Choroid plexus epithelial cell (primary cell): ENCODE results near the gene PTN.

Experiments
- DNase-seq: peaks from one replicate; pipeline ENCODE4 v3.0.0-alpha.2; 2010; ENCODE audit warnings: low read depth
- H3K4me3 ChIP-seq: 2 replicates; pipeline ENCODE4 v1.5.1; 2011; ENCODE audit warnings: low read depth, mild to moderate bottlenecking, control low read depth, low read length, moderate library complexity
- TF ChIP-seq, protein P1 (sequence below): conservative IDR thresholded peaks from 2 replicates; pipeline ENCODE4 v1.5.1; 2011; ENCODE audit warnings: low read depth, mild to moderate bottlenecking, control low read depth, inconsistent platforms, low read length, moderate library complexity

PTN gene

DNA sequence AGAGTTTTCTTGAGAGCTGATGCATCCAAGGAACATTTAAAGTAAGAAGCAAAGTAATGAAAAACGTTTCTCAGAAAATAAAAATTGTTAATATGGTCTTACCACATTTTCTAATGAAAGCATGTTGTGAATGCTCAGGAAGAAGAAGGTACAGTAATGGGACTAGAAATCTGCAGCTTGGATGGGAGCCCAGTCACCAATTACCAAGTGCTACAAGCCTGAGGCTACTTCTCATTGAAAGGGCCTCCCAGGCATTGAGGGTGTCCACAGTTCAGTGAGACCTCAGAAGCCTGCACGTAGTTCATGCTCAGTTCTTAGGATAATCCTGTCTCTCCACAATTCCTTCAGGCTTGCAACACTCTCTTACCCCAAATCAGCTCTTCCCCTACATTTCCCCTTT is 17.6 kb downstream of the PTN start:
- no peak for DNase-seq
- H3K4me3 ChIP-seq, result no peak overlapping the region
- TF ChIP-seq, protein P1, sequence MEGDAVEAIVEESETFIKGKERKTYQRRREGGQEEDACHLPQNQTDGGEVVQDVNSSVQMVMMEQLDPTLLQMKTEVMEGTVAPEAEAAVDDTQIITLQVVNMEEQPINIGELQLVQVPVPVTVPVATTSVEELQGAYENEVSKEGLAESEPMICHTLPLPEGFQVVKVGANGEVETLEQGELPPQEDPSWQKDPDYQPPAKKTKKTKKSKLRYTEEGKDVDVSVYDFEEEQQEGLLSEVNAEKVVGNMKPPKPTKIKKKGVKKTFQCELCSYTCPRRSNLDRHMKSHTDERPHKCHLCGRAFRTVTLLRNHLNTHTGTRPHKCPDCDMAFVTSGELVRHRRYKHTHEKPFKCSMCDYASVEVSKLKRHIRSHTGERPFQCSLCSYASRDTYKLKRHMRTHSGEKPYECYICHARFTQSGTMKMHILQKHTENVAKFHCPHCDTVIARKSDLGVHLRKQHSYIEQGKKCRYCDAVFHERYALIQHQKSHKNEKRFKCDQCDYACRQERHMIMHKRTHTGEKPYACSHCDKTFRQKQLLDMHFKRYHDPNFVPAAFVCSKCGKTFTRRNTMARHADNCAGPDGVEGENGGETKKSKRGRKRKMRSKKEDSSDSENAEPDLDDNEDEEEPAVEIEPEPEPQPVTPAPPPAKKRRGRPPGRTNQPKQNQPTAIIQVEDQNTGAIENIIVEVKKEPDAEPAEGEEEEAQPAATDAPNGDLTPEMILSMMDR, result no peak

DNA sequence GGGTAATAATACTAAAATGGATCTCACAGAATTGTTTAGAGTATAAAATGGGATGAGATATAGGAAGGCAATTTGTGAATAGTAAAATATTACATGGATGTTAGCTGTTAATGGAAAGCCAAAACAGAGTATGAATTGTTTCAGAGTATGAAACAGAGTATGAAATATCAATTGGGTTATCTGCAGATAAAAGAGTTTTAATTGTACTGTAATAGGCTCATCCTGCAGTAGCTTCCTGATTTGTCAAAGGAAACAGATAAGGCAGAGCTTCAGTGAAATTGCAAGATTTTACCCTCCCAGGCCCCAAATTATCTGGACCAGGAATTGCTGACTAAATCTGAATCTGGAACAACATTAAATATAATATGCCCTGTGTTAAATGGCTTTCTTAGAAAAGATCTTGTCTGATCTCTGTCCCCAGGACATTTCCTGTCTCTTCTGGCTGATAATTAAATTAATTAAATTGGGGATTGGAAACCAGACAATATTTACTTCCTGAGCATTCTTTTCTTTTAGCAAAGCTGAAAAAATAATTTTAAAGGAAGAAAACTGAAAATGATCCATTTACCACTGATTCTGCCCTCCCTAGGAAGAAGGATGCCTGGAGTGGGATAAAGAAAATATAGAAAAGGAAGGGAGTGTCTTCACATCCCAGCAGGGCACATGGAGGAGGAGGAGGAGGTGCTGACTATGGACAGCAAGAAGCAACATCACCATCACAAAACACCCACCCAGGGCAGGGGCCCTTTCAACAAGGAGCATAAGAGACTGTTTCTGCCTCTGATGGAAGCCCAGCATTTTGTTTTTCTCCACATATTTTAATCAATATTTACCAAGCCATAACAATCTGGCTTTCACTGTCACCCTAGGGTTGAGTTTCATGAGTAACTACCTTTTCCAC is 18.5 kb downstream of the PTN start:
- TF ChIP-seq, protein P1, result no peak
- H3K4me3 ChIP-seq, result no peak overlapping the region
- DNase-seq, result no peak

DNA sequence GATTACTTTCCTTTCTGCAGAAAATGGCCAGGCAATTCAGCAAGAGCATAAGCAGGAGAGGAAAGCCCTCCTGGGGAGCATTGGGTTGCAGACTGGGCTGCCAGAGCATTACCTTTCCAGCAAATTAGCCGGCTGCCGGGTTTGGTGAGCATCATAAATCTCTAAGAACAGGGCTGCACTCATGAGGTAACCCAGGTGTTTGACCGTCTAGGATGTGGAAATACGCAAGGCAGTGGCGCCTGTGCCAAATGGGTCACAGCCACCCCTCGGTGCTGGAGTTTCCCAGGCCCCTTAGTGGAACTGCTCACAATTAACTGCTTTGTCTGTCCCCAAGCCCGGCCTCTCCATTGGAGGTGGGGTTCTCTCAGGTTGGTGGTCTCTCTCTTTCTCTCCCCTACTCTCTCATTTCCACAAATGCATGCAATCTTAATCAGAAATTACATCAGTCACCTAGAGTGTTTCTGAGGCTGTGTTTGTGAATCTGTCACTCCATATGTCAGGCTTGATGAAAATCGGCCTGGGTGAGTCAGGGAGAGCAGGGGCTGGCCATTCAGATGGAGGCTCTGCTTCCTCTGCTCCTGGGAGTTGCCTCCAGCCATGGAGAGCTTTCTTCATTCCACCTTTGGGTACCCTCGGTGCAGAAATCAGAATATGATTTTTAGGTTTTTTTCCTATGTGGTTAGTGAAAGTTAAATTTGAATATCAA is 26.7 kb downstream of the PTN start:
- DNase-seq, result no peak
- TF ChIP-seq, protein P1, result no peak
- H3K4me3 ChIP-seq, result no peak overlapping the region

DNA sequence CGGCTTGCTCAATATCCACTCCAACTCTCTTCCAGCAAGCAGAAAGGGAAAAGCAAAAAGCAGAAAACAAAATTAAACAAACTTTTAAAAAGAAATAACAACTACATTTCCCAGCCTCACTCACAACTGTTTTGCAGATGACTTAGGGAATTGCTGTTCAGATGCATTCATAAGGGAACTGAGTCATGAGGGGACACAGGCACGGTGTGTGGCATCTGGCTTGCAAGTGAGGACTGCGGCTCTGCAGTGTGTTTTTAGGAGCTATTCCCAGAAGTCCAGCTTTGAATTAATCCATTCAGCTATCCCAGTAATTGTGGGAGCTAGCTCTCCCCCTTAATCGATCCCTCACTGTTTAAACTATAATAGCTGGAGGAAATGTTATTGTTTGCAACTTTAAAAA is 30.3 kb downstream of the PTN start:
- H3K4me3 ChIP-seq, result no peak overlapping the region
- TF ChIP-seq, protein P1, result no peak
- DNase-seq, result no peak

DNA sequence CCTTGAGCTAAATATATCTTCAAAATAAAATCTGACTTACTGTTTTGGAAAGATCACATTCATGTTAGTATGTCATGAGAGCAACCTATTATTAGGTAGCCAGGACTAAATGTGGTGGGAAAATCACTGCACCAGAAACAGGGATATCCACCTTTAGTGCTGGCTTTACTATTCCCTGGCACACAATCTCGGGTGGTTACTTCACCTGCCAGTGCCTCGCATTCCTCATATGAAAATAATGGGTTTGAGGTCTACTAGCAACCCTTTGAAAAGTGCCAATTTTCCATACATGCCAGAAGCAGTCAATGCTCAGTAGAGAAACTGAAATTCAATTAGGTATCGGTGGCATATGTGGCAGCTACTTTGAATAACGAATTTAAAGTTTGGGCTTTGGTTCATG is 36.8 kb downstream of the PTN start:
- DNase-seq, result no peak
- TF ChIP-seq, protein P1, result no peak
- no peak overlapping the region for H3K4me3 ChIP-seq

DNA sequence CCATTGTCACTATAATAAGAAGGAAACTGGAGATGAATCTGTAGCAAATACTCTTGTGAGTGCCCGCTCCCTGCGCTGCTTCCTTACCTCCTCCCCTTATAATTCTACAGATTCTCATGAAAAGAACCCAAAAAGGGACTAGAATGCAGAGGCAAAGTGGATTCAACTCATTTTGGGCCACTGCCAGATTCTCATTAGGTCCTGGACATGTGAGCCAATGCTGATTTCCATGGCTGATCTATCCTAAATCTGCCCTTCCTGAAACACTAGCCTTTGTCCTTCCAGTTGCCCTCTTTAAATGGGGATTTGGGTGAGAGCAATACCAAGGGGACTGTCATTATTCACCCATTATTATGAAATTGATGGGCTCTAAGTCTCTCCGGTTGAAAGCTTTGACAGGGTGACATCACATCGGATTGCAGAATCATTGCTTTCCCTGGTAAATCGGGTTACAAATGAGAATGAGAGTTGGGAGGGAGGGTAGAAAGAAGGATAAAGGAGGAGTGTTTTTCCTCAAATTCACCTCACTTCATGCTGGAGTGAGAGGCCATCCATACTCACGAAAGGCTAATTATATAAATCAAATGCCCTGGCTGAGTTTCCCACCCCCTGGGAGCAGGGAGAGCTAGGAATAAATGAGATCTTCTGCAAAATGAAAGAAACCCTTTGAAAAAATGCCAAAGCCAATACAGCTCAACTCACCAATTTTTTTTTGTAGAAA is 37.5 kb downstream of the PTN start:
- no peak overlapping the region for H3K4me3 ChIP-seq
- no peak for DNase-seq
- TF ChIP-seq, protein P1, result no peak
